T-helper 2 cell treated with Interferon-gamma antibody and Interleukin-4, amounts not matched to agents 5 μg/mL and 100 μg/mL, for 36 hours (primary cell): Measurements from ENCODE around the gene RAD51B.

Experiments
- DNase-seq: peaks from one replicate; pipeline ENCODE4 v3.0.0; 2021; ENCODE audit warnings: low spot score
- H3K27ac Mint-ChIP-seq: one replicate; pipeline ENCODE4 v1.8.0; 2021; ENCODE audit warnings: mild to moderate bottlenecking, mixed read lengths
- H3K27me3 Mint-ChIP-seq: one replicate; pipeline ENCODE4 v1.8.0; 2021; ENCODE audit warnings: low read depth, mixed read lengths
- H3K36me3 Mint-ChIP-seq: one replicate; pipeline ENCODE4 v1.8.0; 2021; ENCODE audit warnings: low read depth, mixed read lengths
- H3K4me1 Mint-ChIP-seq: one replicate; pipeline ENCODE4 v1.8.0; 2021; ENCODE audit warnings: low read depth, mixed read lengths
- H3K4me3 Mint-ChIP-seq: one replicate; pipeline ENCODE4 v1.8.0; 2022; ENCODE audit warnings: mild to moderate bottlenecking, moderate library complexity, mixed read lengths
- H3K9me3 Mint-ChIP-seq: one replicate; pipeline ENCODE4 v1.8.0; 2021; ENCODE audit warnings: mixed read lengths

The RAD51B gene

GRCh38 chr14:68316078-68316868 lies 496.7 kb downstream of the RAD51B start:
- Mint-ChIP-seq H3K36me3 (peaks cover 3% of the 10 kb centered on the region), H3K4me1 (peaks cover 7% of the 10 kb centered on the region), H3K27me3 (no peaks in the 10 kb centered on the region), H3K4me3 (no peak overlapping the region), H3K9me3 (no peaks in the 10 kb centered on the region), H3K27ac (no peak overlapping the region)
- DNase-seq = no peak

DNA sequence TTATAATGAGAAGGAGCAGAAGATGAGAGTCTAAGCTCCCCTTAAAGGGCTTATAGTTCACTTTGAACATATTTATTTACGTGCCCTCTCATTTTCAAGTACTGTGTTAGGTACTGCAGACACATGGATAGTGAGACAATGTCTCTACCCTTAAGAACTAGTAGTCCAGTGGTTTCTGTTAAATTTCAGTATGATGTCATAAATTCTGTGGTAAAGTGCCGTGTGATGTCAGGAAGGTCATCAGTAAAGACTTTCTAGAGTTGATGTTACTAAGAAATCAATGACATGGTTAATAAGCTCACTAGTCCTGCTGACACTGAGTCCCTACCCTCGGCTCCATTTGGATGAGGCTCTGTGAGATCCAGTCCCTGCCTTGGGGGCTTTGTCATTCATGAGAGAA lies 497.7 kb downstream of the RAD51B start:
- H3K27ac Mint-ChIP-seq = no peak overlapping the region
- no peaks in the 10 kb centered on the region for H3K27me3 Mint-ChIP-seq
- no peaks in the 10 kb centered on the region for H3K9me3 Mint-ChIP-seq
- no peak for DNase-seq
- H3K4me3 Mint-ChIP-seq = no peak overlapping the region
- H3K36me3 Mint-ChIP-seq = peaks cover 3% of the 10 kb centered on the region
- peaks cover 7% of the 10 kb centered on the region for H3K4me1 Mint-ChIP-seq

DNA sequence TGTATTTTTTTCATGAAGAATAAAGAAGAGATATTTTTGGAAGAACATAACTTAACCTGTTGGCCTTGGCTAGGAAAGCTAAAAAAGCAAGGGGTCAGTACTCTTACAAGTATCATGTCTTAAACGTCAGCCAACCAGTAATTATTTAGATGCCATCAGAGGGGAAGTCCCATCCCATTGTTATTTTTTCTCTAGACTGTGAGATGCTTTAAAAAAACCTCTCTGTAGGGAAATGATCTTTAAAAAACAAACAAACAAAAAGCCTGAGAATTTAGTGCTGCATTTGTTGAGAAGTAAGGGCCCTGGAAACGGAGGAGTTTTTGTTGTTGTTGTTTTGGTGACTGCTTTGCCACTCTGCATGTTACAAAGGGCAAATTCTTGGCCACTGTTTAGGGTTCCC lies 499.2 kb downstream of the RAD51B start:
- H3K4me1 Mint-ChIP-seq = no peaks in the 10 kb centered on the region
- H3K27ac Mint-ChIP-seq = no peak overlapping the region
- H3K4me3 Mint-ChIP-seq = no peak overlapping the region
- H3K36me3 Mint-ChIP-seq = peaks cover 3% of the 10 kb centered on the region
- H3K27me3 Mint-ChIP-seq = no peaks in the 10 kb centered on the region
- DNase-seq = no peak
- no peaks in the 10 kb centered on the region for H3K9me3 Mint-ChIP-seq

DNA sequence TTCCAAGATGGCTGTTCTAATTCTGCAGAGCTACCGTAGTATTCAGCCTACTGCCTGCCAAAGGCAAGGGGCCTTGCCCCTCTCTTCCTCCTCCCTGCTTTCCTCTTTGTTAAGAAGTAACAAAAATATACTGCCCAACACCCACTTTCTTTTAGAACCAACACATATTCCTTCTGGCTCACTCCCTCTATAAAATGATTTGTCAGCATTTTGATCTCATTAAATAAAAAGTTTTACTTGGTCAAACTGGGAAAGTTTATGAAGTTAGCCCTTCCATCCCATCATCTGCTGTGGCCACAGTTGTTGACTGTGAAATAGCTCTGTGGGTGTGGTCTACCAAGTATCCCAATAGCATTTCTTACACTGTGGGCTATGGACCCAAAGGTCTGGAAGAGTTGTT lies 500.9 kb downstream of the RAD51B start:
- Mint-ChIP-seq H3K4me1 (no peaks in the 10 kb centered on the region), H3K27ac (no peak overlapping the region), H3K9me3 (no peaks in the 10 kb centered on the region), H3K27me3 (no peaks in the 10 kb centered on the region), H3K4me3 (no peak overlapping the region), H3K36me3 (peaks cover 1% of the 10 kb centered on the region)
- DNase-seq = no peak

GRCh38 chr14:68322940-68323620 lies 503.5 kb downstream of the RAD51B start:
- Mint-ChIP-seq H3K36me3 (peaks cover 1% of the 10 kb centered on the region), H3K27ac (no peak overlapping the region), H3K4me1 (no peaks in the 10 kb centered on the region), H3K4me3 (no peak overlapping the region), H3K9me3 (no peaks in the 10 kb centered on the region), H3K27me3 (no peaks in the 10 kb centered on the region)
- no peak for DNase-seq

DNA sequence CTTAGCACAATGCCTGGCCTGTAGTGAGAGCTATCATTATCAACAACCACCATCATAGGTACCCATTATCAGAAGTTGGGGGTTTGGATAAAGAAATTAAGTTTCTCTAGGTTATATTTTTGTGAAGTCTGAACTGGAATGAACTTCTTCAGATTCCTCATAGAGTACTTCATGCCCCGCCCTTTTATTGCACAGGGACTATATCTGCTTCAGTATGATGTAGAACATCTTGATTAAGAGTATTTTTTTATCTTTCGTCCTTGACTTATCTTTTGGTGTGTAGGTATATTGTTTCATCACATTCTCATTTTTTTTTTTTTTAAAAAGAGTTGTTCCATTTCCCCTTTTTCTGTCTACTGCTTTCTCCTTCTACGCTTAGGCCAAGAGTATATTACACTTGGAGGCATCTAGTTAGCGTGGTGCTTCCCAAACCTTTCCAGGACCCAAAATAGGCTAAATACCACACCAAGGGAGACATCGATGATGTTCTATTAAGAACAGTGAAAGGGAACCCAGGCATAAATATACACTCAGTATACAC lies 505.8 kb downstream of the RAD51B start:
- Mint-ChIP-seq H3K36me3 (peaks cover 1% of the 10 kb centered on the region), H3K27ac (no peak overlapping the region)

GRCh38 chr14:68327231-68327630 lies 507.7 kb downstream of the RAD51B start:
- H3K27ac Mint-ChIP-seq = no peak overlapping the region
- H3K4me1 Mint-ChIP-seq = no peaks in the 10 kb centered on the region
- H3K4me3 Mint-ChIP-seq = no peak overlapping the region
- DNase-seq = no peak
- no peaks in the 10 kb centered on the region for H3K27me3 Mint-ChIP-seq
- H3K9me3 Mint-ChIP-seq = no peaks in the 10 kb centered on the region
- H3K36me3 Mint-ChIP-seq = peaks cover 1% of the 10 kb centered on the region

More for the DNA sequence above, 505.8 kb downstream of the RAD51B start:
- DNase-seq = no peak
- no peaks in the 10 kb centered on the region for H3K4me1 Mint-ChIP-seq
- no peaks in the 10 kb centered on the region for H3K27me3 Mint-ChIP-seq
- no peak overlapping the region for H3K4me3 Mint-ChIP-seq
- H3K9me3 Mint-ChIP-seq = no peaks in the 10 kb centered on the region

DNA sequence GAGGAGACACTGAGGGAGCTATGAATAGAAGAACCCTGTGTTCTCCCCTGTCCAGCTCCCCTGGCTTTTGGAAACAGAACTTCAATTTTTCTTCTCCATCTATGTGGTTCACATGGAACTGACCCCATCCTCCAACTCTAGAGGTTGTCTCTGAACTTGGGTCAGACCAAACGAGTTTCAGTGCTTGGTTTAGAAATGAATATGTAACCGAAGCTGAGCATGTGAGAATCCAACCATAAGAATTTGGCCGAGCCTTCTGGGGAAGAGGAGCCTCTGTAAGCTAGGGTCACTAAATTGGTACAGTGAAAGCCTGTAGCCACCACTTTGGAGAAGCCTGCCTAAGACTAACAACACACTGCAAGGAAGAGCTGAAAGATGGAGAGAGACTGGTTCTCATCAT lies 508.9 kb downstream of the RAD51B start:
- no peak for DNase-seq
- Mint-ChIP-seq H3K27me3 (no peaks in the 10 kb centered on the region), H3K4me1 (no peaks in the 10 kb centered on the region), H3K36me3 (peaks cover 1% of the 10 kb centered on the region), H3K27ac (no peak overlapping the region), H3K4me3 (no peak overlapping the region), H3K9me3 (no peaks in the 10 kb centered on the region)

DNA sequence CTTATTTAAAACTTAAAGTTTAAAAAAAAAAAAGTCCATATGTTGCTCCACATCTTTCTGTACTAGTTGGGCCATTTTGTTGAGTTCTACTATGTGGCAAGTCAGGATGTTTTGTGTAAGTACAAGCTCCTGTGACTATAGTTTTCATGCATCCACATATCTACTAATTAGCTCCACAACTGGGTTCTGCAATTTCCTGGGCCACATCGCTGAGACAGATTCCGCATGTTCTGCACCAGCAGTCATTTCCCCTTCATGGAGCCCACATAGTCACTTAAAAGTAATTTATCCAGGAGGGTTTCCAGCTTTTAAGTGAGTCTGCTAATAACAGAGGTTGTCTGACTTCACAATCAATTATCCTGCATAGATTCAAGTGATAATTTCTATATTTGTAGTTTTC lies 511.8 kb downstream of the RAD51B start:
- H3K9me3 Mint-ChIP-seq = no peaks in the 10 kb centered on the region
- no peak overlapping the region for H3K4me3 Mint-ChIP-seq
- no peaks in the 10 kb centered on the region for H3K36me3 Mint-ChIP-seq
- no peak overlapping the region for H3K27ac Mint-ChIP-seq
- peaks cover 2% of the 10 kb centered on the region for H3K4me1 Mint-ChIP-seq
- no peaks in the 10 kb centered on the region for H3K27me3 Mint-ChIP-seq
- no peak for DNase-seq

GRCh38 chr14:68331991-68332390 lies 512.4 kb downstream of the RAD51B start:
- Mint-ChIP-seq H3K4me1 (peaks cover 2% of the 10 kb centered on the region), H3K9me3 (no peaks in the 10 kb centered on the region), H3K36me3 (no peaks in the 10 kb centered on the region), H3K4me3 (no peak overlapping the region), H3K27ac (no peak overlapping the region), H3K27me3 (no peaks in the 10 kb centered on the region)
- DNase-seq = no peak

- H3K4me3 Mint-ChIP-seq = no peak overlapping the region
- peaks cover 4% of the 10 kb centered on the region for H3K4me1 Mint-ChIP-seq
- no peak for DNase-seq
- no peak overlapping the region for H3K27ac Mint-ChIP-seq
- H3K9me3 Mint-ChIP-seq = no peaks in the 10 kb centered on the region
- no peaks in the 10 kb centered on the region for H3K36me3 Mint-ChIP-seq
- no peaks in the 10 kb centered on the region for H3K27me3 Mint-ChIP-seq
Observed at GRCh38 chr14:68333262-68333661, 513.7 kb downstream of the RAD51B start.

- peaks cover 4% of the 10 kb centered on the region for H3K4me1 Mint-ChIP-seq
- no peaks in the 10 kb centered on the region for H3K36me3 Mint-ChIP-seq
- no peaks in the 10 kb centered on the region for H3K27me3 Mint-ChIP-seq
- H3K27ac Mint-ChIP-seq = no peak overlapping the region
- no peaks in the 10 kb centered on the region for H3K9me3 Mint-ChIP-seq
- no peak for DNase-seq
- H3K4me3 Mint-ChIP-seq = no peak overlapping the region
Observed at GRCh38 chr14:68335312-68335711, 515.7 kb downstream of the RAD51B start.

DNA sequence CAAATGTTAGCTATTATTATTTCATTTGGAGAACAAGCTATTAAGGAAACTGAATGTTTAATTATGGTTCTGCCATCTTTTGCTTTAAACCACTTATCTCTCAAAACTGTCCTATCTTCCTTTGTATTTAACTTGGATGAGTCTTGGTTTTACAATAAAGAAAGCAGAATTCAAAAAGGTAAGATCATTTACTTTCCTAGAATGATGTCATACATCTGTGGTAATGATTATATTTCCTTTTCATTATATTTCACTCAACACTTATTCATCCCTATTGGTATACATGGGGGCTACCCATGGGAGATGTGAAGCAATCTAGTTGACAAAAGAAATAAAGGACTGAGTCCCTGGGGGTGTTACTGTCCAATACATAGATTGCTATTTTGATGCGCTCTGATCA lies 516.6 kb downstream of the RAD51B start:
- H3K4me1 Mint-ChIP-seq = peaks cover 4% of the 10 kb centered on the region
- no peak overlapping the region for H3K4me3 Mint-ChIP-seq
- DNase-seq = no peak
- H3K36me3 Mint-ChIP-seq = no peaks in the 10 kb centered on the region
- H3K27me3 Mint-ChIP-seq = no peaks in the 10 kb centered on the region
- no peaks in the 10 kb centered on the region for H3K9me3 Mint-ChIP-seq
- no peak overlapping the region for H3K27ac Mint-ChIP-seq

DNA sequence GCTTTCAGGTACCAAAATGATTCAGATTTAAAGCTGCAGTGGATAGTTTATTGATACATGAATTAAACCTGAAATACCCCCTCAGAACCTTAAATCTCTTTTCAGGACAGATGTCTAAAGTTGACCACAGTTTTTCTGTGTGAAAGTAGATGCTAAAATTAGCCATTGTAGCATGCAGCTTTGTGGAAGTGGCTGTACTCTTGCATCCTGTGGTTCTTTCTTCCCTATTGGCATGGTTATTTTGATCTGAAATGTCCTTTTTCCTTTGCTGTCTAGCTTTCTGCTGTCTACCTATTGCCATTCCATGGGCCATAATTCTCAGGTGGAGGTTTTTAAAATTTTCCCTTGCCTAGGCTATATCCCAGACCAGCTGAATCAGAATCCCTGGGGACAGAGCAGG lies 517.7 kb downstream of the RAD51B start:
- DNase-seq = no peak
- Mint-ChIP-seq H3K9me3 (no peaks in the 10 kb centered on the region), H3K4me3 (no peak overlapping the region), H3K27ac (no peak overlapping the region), H3K4me1 (peaks cover 10% of the 10 kb centered on the region), H3K36me3 (no peaks in the 10 kb centered on the region), H3K27me3 (no peaks in the 10 kb centered on the region)
